ENCODE measurements around the gene GNAL. TPM values are rescaled to one million over a fixed set of nuclear protein-coding genes. Genes with fewer than 3 reads are reported as not detected.
"Not testable (repeated sequence)": the region's sequence is repeated elsewhere in the genome, so short reads cannot be mapped to it uniquely, and the experiment has no call there.

GNAL gene
- total RNA-seq, 4 donors from 2014 or later = 1.9 to 12.8 (median 7.0) TPM

GRCh38 chr18:11886577-11887110 is 197.6 kb downstream of the GNAL start:
- ATAC-seq (ENCODE audit: low FRiP score) (no peak), DNase-seq (ENCODE audit: low spot score) (no peak)
- TF ChIP-seq, protein P1, sequence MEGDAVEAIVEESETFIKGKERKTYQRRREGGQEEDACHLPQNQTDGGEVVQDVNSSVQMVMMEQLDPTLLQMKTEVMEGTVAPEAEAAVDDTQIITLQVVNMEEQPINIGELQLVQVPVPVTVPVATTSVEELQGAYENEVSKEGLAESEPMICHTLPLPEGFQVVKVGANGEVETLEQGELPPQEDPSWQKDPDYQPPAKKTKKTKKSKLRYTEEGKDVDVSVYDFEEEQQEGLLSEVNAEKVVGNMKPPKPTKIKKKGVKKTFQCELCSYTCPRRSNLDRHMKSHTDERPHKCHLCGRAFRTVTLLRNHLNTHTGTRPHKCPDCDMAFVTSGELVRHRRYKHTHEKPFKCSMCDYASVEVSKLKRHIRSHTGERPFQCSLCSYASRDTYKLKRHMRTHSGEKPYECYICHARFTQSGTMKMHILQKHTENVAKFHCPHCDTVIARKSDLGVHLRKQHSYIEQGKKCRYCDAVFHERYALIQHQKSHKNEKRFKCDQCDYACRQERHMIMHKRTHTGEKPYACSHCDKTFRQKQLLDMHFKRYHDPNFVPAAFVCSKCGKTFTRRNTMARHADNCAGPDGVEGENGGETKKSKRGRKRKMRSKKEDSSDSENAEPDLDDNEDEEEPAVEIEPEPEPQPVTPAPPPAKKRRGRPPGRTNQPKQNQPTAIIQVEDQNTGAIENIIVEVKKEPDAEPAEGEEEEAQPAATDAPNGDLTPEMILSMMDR (IDR thresholded peaks at IDR 0.05) = no peak

GRCh38 chr18:11887328-11888128 is 198.5 kb downstream of the GNAL start:
- ATAC-seq (ENCODE audit: low FRiP score) (no peak), DNase-seq (ENCODE audit: low spot score) (no peak)
- TF ChIP-seq, protein P1 (IDR thresholded peaks at IDR 0.05) = no peak

DNA sequence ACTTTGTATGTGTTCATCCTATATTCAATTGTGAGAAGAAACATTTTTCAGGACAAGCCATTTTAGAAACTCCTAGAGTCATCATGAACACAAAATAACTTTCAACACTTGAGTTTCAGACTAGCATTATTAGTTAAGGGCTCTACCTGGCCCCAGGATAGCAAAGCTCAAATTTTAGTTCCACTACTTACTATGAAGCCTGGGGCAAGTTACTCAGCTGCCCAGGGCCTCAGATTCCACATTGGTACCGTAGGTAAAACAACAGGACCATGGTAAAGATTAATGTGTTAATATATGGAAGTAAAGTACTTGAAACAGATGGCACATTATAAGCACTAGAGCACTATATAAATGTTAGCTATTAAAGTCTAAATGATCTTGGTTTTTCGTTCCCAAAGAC is 199.7 kb downstream of the GNAL start:
- TF ChIP-seq, protein P1 (IDR thresholded peaks at IDR 0.05) = no peak
- ATAC-seq (ENCODE audit: low FRiP score) (no peak), DNase-seq (ENCODE audit: low spot score) (no peak)

GRCh38 chr18:11889284-11889683 is 200.2 kb downstream of the GNAL start:
- no peak for DNase-seq (ENCODE audit: low spot score)
- TF ChIP-seq, protein P1 (IDR thresholded peaks at IDR 0.05) = no peak
- ATAC-seq (ENCODE audit: low FRiP score) = no peak

- TF ChIP-seq, protein P1 (IDR thresholded peaks at IDR 0.05) = no peak
- ATAC-seq (ENCODE audit: low FRiP score) (no peak), DNase-seq (ENCODE audit: low spot score) (no peak)
These were observed 202.7 kb downstream of the GNAL start for GRCh38 chr18:11891737-11892136.

DNA sequence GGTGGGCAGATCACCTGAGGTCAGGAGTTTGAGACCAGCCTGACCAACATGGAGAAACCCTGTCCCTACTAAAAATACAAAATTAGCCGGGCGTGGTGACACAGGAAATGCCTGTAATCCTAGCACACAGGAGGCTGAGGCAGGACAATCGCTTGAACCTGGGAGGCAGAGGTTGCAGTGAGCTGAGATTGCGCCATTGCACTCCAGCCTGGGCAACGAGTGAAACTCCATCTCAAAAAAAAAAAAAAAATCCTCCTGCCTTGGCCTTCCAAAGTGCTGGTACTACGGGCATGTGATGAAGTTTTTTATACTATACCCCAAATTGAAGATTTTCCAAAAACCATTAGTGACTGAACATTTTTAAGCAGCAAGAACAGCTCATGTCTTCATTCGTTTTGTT is 203.4 kb downstream of the GNAL start:
- not testable (repeated sequence) for ATAC-seq (ENCODE audit: low FRiP score)

DNA sequence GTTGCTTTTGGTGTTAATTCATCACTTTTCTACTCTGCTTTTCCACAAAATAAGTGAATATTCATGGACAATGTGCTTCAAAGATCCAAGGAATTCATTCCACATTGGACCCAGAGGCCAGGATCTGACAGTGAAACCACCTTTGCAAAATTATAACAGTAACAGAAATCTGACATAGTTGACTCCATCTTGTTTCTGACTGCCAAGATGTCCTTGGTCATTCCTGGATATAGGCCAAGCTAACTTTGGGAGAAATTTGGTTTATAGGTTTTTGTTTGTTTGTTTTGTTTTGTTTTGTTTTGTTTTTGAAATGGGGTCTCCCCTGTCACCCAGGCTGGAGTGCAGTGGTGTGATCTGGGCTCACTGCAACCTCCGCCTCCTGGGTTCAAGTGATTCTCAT is 208.7 kb downstream of the GNAL start:
- ATAC-seq (ENCODE audit: low FRiP score) (no peak), DNase-seq (ENCODE audit: low spot score) (no peak)
- TF ChIP-seq, protein P1 (IDR thresholded peaks at IDR 0.05) = no peak

More for the DNA sequence above, 203.4 kb downstream of the GNAL start:
- not testable (repeated sequence) for DNase-seq (ENCODE audit: low spot score)

All from omental fat pad (tissue), 4 donors.